ENCODE measurements around the gene DOCK2.
"Not testable (repeated sequence)": the region's sequence is repeated elsewhere in the genome, so short reads cannot be mapped to it uniquely, and the experiment has no call there.

The DOCK2 gene

DNA sequence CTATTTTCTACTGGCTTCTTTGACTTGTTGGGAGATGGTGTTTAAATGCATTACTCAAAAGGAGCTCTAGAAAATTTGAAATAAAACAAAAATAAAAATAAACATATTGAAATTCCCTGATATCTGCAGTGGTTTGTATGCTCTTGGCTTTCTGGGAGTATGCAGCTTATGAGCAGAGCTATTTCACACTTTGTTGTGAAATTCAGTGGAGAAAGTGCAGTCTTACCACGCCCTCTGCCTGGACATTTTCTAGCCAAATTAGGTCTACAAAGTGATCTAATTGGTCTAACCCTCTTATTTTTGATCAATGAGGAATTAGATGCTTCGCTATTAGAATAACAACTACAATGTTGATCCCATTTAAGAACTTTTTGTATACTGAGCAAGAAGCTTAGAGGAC lies 276.4 kb downstream of the DOCK2 start:
- no peak for DNase-seq

DNA sequence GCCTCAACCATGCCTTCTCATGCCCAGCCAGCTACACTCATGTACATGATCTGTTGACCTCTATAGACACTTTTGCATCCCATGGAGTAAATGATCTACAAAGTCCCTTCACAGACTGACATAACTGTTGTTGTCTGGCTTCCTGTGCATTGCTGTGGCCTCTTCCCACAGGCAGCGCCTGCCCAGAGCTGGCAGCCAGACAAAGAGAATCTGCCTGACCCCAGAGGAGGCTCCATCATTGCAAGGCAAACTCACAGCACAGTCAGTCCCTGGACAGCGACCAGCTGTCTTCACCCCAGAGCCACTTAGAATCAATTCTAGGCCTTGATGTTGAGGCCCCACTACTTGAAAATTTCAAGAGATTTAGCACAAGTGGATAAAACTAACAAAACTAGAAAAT lies 277.7 kb downstream of the DOCK2 start:
- DNase-seq = no peak

DNA sequence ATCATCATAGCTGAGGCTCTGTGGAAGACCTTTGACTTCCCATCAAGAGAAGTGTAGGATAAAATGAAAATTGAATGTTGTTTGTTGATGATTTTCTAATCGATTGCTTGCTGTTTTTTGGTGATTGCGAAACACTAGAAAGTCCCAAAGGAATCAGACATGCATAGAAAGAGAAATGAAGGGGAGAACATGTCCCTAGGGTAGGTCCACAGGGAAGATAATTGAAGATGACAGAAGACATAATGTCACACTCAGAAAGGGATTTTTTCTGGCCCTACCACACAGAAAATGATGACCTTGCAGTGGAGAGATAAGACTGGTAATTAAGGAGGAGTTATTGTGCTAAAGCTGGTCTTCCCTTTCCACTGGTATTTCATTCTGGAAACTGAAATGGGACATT lies 280.4 kb downstream of the DOCK2 start:
- no peak for DNase-seq

- no peak for DNase-seq
Measured at GRCh38 chr5:169918228-169918627, 281.2 kb downstream of the DOCK2 start.

DNA sequence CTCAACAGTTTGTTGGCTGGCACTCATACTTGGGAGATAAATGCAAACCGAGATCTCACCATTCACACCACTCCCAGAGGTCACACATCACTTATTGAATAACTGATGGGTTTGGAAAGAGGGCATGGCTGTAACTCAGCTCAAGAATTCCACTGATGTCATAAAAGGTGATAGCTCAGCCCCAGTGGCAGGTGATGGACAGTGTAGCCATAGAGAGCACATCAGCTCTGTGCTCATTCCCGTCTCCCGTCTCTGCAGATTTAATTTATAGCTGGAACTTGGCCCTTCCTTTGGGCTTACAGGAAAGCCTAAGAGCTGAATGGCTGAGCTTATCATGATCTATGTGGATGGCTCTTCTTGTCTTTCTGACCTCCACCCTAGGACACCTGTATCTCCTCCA lies 283.4 kb downstream of the DOCK2 start:
- DNase-seq = no peak

- DNase-seq = no peak
Measured at GRCh38 chr5:169921384-169921783, 284.3 kb downstream of the DOCK2 start.

- no peak for DNase-seq
Measured at GRCh38 chr5:169921949-169922348, 284.9 kb downstream of the DOCK2 start.

DNA sequence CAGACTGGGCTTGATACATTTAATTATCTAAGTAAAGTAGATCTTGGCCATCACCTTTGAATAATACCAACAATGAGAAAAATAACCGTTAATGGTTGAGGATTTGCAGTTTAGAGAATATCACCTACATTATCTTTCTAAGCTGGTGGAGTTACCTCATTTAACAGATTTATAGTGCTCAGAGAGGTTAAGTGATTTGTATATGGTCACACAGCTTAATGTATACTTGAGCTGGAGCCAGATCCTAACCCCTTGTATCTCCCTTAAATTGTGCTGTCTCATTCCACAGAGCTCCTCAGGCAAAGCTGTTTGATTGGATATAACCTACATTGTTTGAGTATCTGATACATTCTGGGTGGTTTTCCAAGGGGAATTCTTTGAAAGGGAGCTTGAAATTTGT lies 285.4 kb downstream of the DOCK2 start:
- DNase-seq = no peak

- DNase-seq = peak; percentile 1
Measured at GRCh38 chr5:169923988-169924387, 286.9 kb downstream of the DOCK2 start.

GRCh38 chr5:169933127-169933526 lies 296.1 kb downstream of the DOCK2 start:
- DNase-seq = peak; percentile 57

DNA sequence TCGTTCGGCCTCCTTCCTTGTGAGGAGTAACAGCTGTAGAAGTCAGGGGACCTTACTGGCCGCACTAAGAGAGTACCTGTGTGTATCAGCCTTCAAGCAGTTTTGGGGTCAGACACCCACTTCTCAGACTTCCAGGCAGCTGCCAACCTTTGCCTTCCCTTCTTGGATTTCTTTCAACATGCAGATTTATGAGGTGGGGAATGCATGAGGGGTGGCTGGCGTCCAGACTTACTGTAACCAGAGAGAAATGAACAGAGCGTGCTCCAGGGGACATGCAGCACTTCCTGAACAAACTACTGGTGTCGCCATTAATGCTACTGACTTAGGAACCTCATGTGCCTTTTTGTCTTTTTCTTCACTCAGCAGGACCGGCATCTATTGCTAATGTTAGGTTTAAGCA lies 296.5 kb downstream of the DOCK2 start:
- peak; percentile 57 for DNase-seq

GRCh38 chr5:169934990-169935389 lies 297.9 kb downstream of the DOCK2 start:
- peak; percentile 8 for DNase-seq

GRCh38 chr5:169935762-169936161 lies 298.7 kb downstream of the DOCK2 start:
- no peak for DNase-seq

DNA sequence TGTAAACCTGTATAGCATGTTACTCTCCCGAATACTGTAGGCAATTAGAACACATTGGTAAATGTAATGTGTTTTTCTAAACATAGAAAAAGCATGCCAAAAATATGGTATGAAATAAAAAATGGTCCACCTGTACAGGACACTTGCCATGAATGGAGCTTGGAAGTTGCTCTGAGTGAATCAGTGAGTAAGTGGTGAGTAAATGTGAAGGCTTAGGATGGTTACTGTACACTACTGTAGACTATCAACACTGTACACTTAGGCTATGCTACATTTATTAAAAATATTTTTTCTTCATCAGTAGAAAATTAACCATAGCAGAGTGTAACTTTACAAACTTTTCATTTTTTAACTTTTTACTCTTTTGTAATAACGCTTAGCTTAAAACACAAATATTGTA lies 301.4 kb downstream of the DOCK2 start:
- no peak for DNase-seq

DNA sequence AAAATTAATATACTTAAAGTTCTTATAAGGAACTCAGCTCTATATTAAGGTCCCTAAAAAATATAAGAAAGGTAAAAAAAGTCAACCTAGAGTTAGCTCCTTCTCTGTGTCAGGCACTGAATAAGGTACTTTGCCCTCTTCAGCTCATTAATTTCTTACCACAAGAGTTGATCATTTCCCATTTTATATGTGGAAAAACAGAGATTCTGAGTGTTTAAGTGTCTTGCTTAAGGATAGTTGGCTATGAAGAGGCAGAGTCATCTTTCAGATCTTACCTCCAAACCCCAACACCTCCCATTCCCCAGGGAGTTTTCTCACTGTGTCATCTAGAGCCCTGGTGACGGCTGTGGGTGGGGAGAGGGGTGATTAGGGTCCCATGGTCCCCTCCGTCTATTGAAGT lies 302.7 kb downstream of the DOCK2 start:
- DNase-seq = no peak

GRCh38 chr5:169941542-169941941 lies 304.5 kb downstream of the DOCK2 start:
- no peak for DNase-seq

GRCh38 chr5:169942181-169942580 lies 305.1 kb downstream of the DOCK2 start:
- DNase-seq = no peak

DNA sequence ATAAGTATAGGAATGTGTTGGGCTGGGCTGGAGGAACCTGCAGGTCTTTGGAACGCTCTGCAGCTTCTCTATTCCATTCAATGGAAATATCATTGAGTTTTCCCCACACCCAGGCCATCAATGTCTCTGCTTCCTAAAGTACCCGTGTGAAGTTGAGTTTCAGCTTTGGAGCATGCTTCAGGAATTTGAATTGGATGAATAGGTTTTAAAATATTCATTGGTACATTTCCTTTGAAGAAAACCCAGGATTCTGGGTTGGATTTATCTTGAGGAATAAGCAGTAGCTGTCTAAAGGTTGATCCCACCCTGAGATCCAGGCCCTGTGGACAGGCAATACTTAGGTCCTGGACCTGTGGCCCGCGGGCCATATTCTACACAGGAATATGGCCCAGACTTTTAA lies 306.0 kb downstream of the DOCK2 start:
- no peak for DNase-seq

DNA sequence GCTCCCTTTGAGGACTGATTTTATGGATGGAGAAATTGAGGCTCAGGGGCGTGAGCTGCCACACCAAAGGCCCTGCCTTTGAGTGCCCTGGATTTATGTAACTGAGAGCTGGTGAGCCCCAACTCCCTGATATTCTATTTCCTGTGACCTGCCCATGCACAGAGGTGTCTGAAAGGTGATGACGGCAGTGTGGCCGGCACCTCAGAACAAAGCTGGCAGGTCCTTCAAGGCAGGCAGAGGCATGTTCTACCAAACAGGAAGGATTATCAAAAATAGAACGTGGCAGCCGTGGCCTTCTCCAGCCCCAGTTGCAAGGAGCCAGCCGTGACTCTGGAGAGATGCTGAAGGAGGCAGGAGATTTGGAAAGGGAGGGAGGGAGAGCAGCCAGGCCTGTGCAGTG lies 307.0 kb downstream of the DOCK2 start:
- no peak for DNase-seq

DNA sequence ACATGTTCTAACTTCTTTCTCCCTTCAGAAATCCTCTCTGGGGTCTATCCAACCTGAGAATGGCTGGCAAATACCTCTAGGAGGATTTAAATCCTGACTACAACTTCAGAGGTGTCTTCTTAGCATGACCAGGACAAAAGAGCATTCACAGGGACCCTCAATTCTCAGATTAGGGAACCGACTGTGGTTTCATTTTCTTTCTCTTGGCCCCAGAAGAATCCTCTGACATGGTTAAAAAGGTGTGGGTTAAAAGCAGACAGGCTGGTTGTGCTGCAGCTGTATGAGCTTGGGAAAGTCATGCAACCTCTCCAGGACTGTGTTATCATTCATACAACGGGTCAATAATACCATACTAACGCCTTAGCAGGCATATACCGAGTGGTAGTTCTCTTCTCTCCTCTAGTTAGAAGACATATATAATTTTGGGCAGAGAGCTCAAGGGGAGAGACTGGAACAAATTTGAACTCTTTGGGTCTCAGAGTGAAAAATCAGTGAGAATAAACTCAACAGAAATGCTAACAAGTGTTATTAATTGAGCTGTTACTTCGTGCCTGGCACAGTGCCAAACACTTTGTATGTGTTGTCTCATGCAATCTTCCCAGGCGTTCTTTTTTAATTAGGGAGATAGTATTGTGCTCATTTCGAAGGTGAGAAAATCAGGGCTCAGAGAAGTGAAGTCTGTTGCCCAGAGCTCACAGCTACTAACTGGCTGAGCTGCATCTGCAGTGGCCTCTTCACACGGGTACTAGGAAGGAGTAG lies 308.0 kb downstream of the DOCK2 start:
- no peak for DNase-seq

GRCh38 chr5:169945831-169946261 lies 308.8 kb downstream of the DOCK2 start:
- peak; percentile 64 for DNase-seq

- DNase-seq = no peak
Measured at GRCh38 chr5:169946743-169947295, 309.7 kb downstream of the DOCK2 start.

GRCh38 chr5:169950333-169950732 lies 313.3 kb downstream of the DOCK2 start:
- no peak for DNase-seq

GRCh38 chr5:169953196-169953595 lies 316.1 kb downstream of the DOCK2 start:
- not testable (repeated sequence) for DNase-seq

DNA sequence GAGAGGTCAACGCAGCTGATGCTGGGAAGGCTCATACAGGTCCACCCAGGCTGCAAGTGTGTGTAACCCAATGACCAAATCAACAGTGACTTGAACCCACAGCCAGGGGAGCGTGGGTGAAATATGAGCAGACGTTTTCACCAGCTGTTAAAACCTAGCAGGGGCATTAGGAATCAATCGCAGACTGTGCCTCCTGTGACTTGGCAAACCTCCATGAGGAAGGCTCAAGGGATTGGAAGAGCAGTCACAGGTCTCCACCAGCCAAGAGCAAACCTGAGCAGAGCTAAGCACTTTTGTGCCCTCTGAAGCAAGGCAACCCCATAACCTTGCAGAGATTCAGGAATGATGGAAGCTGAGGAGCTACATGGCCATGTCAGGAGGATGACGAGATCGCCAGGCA lies 317.7 kb downstream of the DOCK2 start:
- peak; percentile 13 for DNase-seq

Measured in NCI-H1092 treated with DMSO at 0.1 percent for 48 hours (cell line).